Mammary epithelial cell (primary cell): ENCODE data around the gene MYBPH.

ENCODE experiments used
- CTCF ChIP-seq, 2 donors: IDR thresholded peaks in 1 of 2; conservative IDR thresholded peaks in 1 of 2; 2 replicates each; pipeline ENCODE4 v1.5.1; 2011 to 2012; ENCODE audit warnings: inconsistent platforms in 2 of 2, low read length in 2 of 2, mild to moderate bottlenecking in 2 of 2, control low read depth in 1 of 2, low read depth in 1 of 2; ENCODE audit not compliant: insufficient read depth in 1 of 2; ENCODE audit errors: extremely low read depth in 1 of 2
- EZH2 ChIP-seq: IDR thresholded peaks from 2 replicates; pipeline ENCODE4 v1.6.1; 2012; ENCODE audit warnings: low read length, inconsistent platforms, borderline replicate concordance

GRCh38 chr1:203173011-203173555 lies 2.5 kb downstream of the MYBPH start:
- TF ChIP-seq CTCF (conservative IDR thresholded peaks at IDR 0.05 in 1 of 2, IDR thresholded peaks at IDR 0.05 in 1 of 2; ENCODE audit: extremely low read depth in 1 of 2, insufficient read depth in 1 of 2, low read depth in 1 of 2, low read length in 2 of 2) (no peak), EZH2 (no peak)
